Fibroblast of mammary gland (primary cell): ENCODE measurements around the gene ZBTB2.
"Not testable (repeated sequence)": the region's sequence is repeated elsewhere in the genome, so short reads cannot be mapped to it uniquely, and the experiment has no call there.

Experiments used
- DNase-seq: peaks from one replicate; pipeline ENCODE4 v3.0.0-alpha.2; 2010; ENCODE audit warnings: low read depth
- H3K4me3 ChIP-seq: 2 replicates; pipeline ENCODE4 v1.5.1; 2011; ENCODE audit warnings: low read depth, mild to moderate bottlenecking, low read length, moderate library complexity; ENCODE audit not compliant: control insufficient read depth
- CTCF ChIP-seq: conservative IDR thresholded peaks from 2 replicates; pipeline ENCODE4 v1.5.1; 2011; ENCODE audit warnings: low read depth, low read length, inconsistent platforms; ENCODE audit not compliant: control insufficient read depth, insufficient read depth

The ZBTB2 gene

GRCh38 chr6:151351146-151351700 lies 40.1 kb downstream of the ZBTB2 start:
- no peak overlapping the region for H3K4me3 ChIP-seq
- no peak for DNase-seq
- no peak for TF ChIP-seq CTCF

- TF ChIP-seq CTCF = no peak
- no peak overlapping the region for H3K4me3 ChIP-seq
- DNase-seq = no peak
Observed at GRCh38 chr6:151350442-151351145, 40.8 kb downstream of the ZBTB2 start.

- H3K4me3 ChIP-seq = no peak overlapping the region
- TF ChIP-seq CTCF = no peak
- no peak for DNase-seq
Observed at GRCh38 chr6:151349651-151350270, 41.6 kb downstream of the ZBTB2 start.

- not testable (repeated sequence) for H3K4me3 ChIP-seq
Observed at GRCh38 chr6:151342750-151343149, 48.6 kb downstream of the ZBTB2 start.

GRCh38 chr6:151341476-151342195 lies 49.7 kb downstream of the ZBTB2 start:
- TF ChIP-seq CTCF = no peak
- H3K4me3 ChIP-seq = no peak overlapping the region
- no peak for DNase-seq

More at GRCh38 chr6:151342750-151343149, 48.6 kb downstream of the ZBTB2 start:
- not testable (repeated sequence) for DNase-seq

GRCh38 chr6:151340219-151340978 lies 51.0 kb downstream of the ZBTB2 start:
- no peak for TF ChIP-seq CTCF
- H3K4me3 ChIP-seq = no peak overlapping the region
- DNase-seq = no peak
